Measurements from ENCODE around the gene RBMS3. TPM values are rescaled to one million over a fixed set of nuclear protein-coding genes. Genes with fewer than 3 reads are reported as not detected.

The RBMS3 gene
- total RNA-seq, 1 donor = 81.1 TPM

GRCh38 chr3:29335438-29335837 is 54.6 kb downstream of the RBMS3 start:
- peak overlapping the region; percentile 53 for H3K4me3 ChIP-seq (ENCODE audit: insufficient read depth, low read length)
- no peaks in the 10 kb centered on the region for H3K9me3 ChIP-seq (ENCODE audit: low read depth, low read length)
- peak overlapping the region; percentile 79 for H3K4me2 ChIP-seq (ENCODE audit: insufficient read depth, low read length)
- H3K4me1 ChIP-seq (ENCODE audit: insufficient read depth, low read length) = peaks cover 54% of the 10 kb centered on the region
- TF ChIP-seq, protein P1, sequence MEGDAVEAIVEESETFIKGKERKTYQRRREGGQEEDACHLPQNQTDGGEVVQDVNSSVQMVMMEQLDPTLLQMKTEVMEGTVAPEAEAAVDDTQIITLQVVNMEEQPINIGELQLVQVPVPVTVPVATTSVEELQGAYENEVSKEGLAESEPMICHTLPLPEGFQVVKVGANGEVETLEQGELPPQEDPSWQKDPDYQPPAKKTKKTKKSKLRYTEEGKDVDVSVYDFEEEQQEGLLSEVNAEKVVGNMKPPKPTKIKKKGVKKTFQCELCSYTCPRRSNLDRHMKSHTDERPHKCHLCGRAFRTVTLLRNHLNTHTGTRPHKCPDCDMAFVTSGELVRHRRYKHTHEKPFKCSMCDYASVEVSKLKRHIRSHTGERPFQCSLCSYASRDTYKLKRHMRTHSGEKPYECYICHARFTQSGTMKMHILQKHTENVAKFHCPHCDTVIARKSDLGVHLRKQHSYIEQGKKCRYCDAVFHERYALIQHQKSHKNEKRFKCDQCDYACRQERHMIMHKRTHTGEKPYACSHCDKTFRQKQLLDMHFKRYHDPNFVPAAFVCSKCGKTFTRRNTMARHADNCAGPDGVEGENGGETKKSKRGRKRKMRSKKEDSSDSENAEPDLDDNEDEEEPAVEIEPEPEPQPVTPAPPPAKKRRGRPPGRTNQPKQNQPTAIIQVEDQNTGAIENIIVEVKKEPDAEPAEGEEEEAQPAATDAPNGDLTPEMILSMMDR (IDR thresholded peaks at IDR 0.05; ENCODE audit: extremely low read depth, low read depth, low read length) = no peak
- H3K27me3 ChIP-seq (ENCODE audit: insufficient read depth, low read length) = no peaks in the 10 kb centered on the region
- peaks cover 84% of the 10 kb centered on the region for H3K79me2 ChIP-seq (ENCODE audit: insufficient read depth, low read length)
- no peak overlapping the region for H2AFZ ChIP-seq (ENCODE audit: low read length)
- no peaks in the 10 kb centered on the region for H3K36me3 ChIP-seq (ENCODE audit: insufficient read depth, low read length)
- peaks cover 6% of the 10 kb centered on the region for H4K20me1 ChIP-seq (ENCODE audit: insufficient read depth, low read length)
- DNase-seq (ENCODE audit: insufficient read length, low spot score, missing footprints) = peak; percentile 43
- peak overlapping the region; percentile 88 for H3K27ac ChIP-seq (ENCODE audit: low read depth, low read length)

- Histone ChIP-seq H3K4me2 (ENCODE audit: insufficient read depth, low read length) (peak overlapping the region; percentile 79), H3K79me2 (ENCODE audit: insufficient read depth, low read length) (peaks cover 81% of the 10 kb centered on the region), H3K4me1 (ENCODE audit: insufficient read depth, low read length) (peaks cover 49% of the 10 kb centered on the region), H3K27ac (ENCODE audit: low read depth, low read length) (peak overlapping the region; percentile 88), H3K36me3 (ENCODE audit: insufficient read depth, low read length) (no peaks in the 10 kb centered on the region), H3K4me3 (ENCODE audit: insufficient read depth, low read length) (peak overlapping the region; percentile 53), H3K9me3 (ENCODE audit: low read depth, low read length) (no peaks in the 10 kb centered on the region), H4K20me1 (ENCODE audit: insufficient read depth, low read length) (peaks cover 6% of the 10 kb centered on the region), H2AFZ (ENCODE audit: low read length) (no peak overlapping the region), H3K27me3 (ENCODE audit: insufficient read depth, low read length) (no peaks in the 10 kb centered on the region)
- TF ChIP-seq, protein P1 (IDR thresholded peaks at IDR 0.05; ENCODE audit: extremely low read depth, low read depth, low read length) = no peak
- DNase-seq (ENCODE audit: insufficient read length, low spot score, missing footprints) = peak; percentile 19
Observed at GRCh38 chr3:29335943-29336342, 55.1 kb downstream of the RBMS3 start.

- H3K36me3 ChIP-seq (ENCODE audit: insufficient read depth, low read length) = no peaks in the 10 kb centered on the region
- no peak overlapping the region for H3K4me3 ChIP-seq (ENCODE audit: insufficient read depth, low read length)
- H3K4me1 ChIP-seq (ENCODE audit: insufficient read depth, low read length) = peaks cover 34% of the 10 kb centered on the region
- no peaks in the 10 kb centered on the region for H3K9me3 ChIP-seq (ENCODE audit: low read depth, low read length)
- H3K27me3 ChIP-seq (ENCODE audit: insufficient read depth, low read length) = no peaks in the 10 kb centered on the region
- TF ChIP-seq, protein P1 (IDR thresholded peaks at IDR 0.05; ENCODE audit: extremely low read depth, low read depth, low read length) = no peak
- no peak overlapping the region for H2AFZ ChIP-seq (ENCODE audit: low read length)
- no peak for DNase-seq (ENCODE audit: insufficient read length, low spot score, missing footprints)
- H3K79me2 ChIP-seq (ENCODE audit: insufficient read depth, low read length) = peaks cover 76% of the 10 kb centered on the region
- H3K4me2 ChIP-seq (ENCODE audit: insufficient read depth, low read length) = no peak overlapping the region
- no peak overlapping the region for H3K27ac ChIP-seq (ENCODE audit: low read depth, low read length)
- no peaks in the 10 kb centered on the region for H4K20me1 ChIP-seq (ENCODE audit: insufficient read depth, low read length)
Observed at GRCh38 chr3:29337565-29337964, 56.7 kb downstream of the RBMS3 start.

GRCh38 chr3:29338377-29338776 is 57.5 kb downstream of the RBMS3 start:
- Histone ChIP-seq H3K4me2 (ENCODE audit: insufficient read depth, low read length) (no peak overlapping the region), H3K4me1 (ENCODE audit: insufficient read depth, low read length) (peaks cover 26% of the 10 kb centered on the region), H3K27ac (ENCODE audit: low read depth, low read length) (no peak overlapping the region), H2AFZ (ENCODE audit: low read length) (no peak overlapping the region), H3K4me3 (ENCODE audit: insufficient read depth, low read length) (no peak overlapping the region), H3K9me3 (ENCODE audit: low read depth, low read length) (no peaks in the 10 kb centered on the region), H3K36me3 (ENCODE audit: insufficient read depth, low read length) (no peaks in the 10 kb centered on the region), H4K20me1 (ENCODE audit: insufficient read depth, low read length) (no peaks in the 10 kb centered on the region), H3K79me2 (ENCODE audit: insufficient read depth, low read length) (peaks cover 77% of the 10 kb centered on the region), H3K27me3 (ENCODE audit: insufficient read depth, low read length) (no peaks in the 10 kb centered on the region)
- no peak for DNase-seq (ENCODE audit: insufficient read length, low spot score, missing footprints)
- TF ChIP-seq, protein P1 (IDR thresholded peaks at IDR 0.05; ENCODE audit: extremely low read depth, low read depth, low read length) = no peak

Measured in osteoblast (primary cell).